Measurements from ENCODE around the gene KDM6B. TPM values are rescaled to one million over a fixed set of nuclear protein-coding genes. Genes with fewer than 3 reads are reported as not detected.

The KDM6B gene
- total RNA-seq, 1 donor from 2014 or later = 191 TPM

DNA sequence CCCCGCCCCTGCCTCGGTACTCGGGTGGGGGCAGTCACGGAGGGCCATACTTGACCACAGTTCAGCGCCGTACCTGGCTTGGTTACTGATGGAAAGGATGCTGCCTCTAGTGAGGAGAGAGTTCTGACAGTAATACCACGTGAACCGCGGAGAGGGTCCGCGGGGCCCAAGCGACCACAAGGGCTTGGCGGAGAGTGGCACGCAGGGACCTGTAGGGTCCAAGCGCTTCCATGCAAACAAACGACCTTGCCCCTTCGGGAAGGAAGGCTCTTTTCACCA is 9.2 kb downstream of the KDM6B start:
- peak overlapping the region; percentile 99 for H3K4me3 Mint-ChIP-seq (ENCODE audit: unreplicated experiment)
- TF ChIP-seq, protein P1, sequence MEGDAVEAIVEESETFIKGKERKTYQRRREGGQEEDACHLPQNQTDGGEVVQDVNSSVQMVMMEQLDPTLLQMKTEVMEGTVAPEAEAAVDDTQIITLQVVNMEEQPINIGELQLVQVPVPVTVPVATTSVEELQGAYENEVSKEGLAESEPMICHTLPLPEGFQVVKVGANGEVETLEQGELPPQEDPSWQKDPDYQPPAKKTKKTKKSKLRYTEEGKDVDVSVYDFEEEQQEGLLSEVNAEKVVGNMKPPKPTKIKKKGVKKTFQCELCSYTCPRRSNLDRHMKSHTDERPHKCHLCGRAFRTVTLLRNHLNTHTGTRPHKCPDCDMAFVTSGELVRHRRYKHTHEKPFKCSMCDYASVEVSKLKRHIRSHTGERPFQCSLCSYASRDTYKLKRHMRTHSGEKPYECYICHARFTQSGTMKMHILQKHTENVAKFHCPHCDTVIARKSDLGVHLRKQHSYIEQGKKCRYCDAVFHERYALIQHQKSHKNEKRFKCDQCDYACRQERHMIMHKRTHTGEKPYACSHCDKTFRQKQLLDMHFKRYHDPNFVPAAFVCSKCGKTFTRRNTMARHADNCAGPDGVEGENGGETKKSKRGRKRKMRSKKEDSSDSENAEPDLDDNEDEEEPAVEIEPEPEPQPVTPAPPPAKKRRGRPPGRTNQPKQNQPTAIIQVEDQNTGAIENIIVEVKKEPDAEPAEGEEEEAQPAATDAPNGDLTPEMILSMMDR (IDR thresholded peaks at IDR 0.05; ENCODE audit: partially characterized antibody, unreplicated experiment) = no peak
- H3K27ac Mint-ChIP-seq (ENCODE audit: unreplicated experiment) = peak overlapping the region; percentile 98
- peaks cover 32% of the 10 kb centered on the region for H3K4me1 Mint-ChIP-seq (ENCODE audit: low read depth, unreplicated experiment)
- peaks cover 39% of the 10 kb centered on the region for H3K9me3 Mint-ChIP-seq (ENCODE audit: unreplicated experiment)
- H3K27me3 Mint-ChIP-seq (ENCODE audit: unreplicated experiment) = peaks cover 43% of the 10 kb centered on the region
- H3K36me3 Mint-ChIP-seq (ENCODE audit: unreplicated experiment) = peaks cover 5% of the 10 kb centered on the region
- DNase-seq = no peak

DNA sequence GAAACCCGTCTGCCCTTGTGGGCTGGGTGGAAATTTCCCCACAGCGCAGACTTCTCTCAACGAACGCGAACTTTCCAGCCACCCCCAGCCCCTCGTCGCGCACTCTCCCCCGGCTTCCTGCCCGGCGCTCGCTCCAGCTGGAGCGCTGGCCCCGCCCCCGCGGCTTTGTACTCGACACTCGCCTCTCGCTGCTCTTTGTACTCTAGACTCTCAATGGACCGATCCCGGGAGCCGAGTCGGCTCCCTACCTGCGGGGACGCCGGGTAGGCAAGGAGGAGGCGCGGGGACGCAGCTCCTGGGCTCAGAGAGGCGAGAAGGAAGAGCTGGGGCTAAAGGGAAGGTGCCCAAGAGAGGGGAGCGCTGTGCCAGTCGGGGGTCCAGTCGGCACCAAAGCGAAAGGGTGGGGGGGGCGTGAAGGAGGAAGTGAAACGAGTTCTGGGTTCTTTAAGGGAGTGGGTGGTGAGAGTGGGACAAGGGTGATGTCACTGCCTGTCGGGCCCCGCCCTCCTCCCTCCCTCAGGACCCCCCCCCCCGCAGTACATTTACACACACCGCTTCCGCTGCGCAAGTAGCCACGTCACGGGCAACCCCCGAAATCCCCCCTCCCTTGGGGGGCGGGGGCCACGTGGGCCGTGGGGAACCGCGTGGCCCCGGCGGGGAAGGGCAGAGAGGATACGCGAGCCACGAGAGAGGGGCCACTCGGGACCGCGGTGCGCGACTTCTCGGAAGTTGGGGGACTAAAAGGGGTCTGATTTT is 9.7 kb downstream of the KDM6B start:
- peaks cover 30% of the 10 kb centered on the region for H3K4me1 Mint-ChIP-seq (ENCODE audit: low read depth, unreplicated experiment)
- peak overlapping the region; percentile 99 for H3K4me3 Mint-ChIP-seq (ENCODE audit: unreplicated experiment)
- TF ChIP-seq, protein P1 (IDR thresholded peaks at IDR 0.05; ENCODE audit: partially characterized antibody, unreplicated experiment) = no peak
- peaks cover 36% of the 10 kb centered on the region for H3K9me3 Mint-ChIP-seq (ENCODE audit: unreplicated experiment)
- peaks cover 40% of the 10 kb centered on the region for H3K27me3 Mint-ChIP-seq (ENCODE audit: unreplicated experiment)
- DNase-seq = peak; percentile 77
- H3K36me3 Mint-ChIP-seq (ENCODE audit: unreplicated experiment) = peaks cover 5% of the 10 kb centered on the region
- H3K27ac Mint-ChIP-seq (ENCODE audit: unreplicated experiment) = peak overlapping the region; percentile 98

DNA sequence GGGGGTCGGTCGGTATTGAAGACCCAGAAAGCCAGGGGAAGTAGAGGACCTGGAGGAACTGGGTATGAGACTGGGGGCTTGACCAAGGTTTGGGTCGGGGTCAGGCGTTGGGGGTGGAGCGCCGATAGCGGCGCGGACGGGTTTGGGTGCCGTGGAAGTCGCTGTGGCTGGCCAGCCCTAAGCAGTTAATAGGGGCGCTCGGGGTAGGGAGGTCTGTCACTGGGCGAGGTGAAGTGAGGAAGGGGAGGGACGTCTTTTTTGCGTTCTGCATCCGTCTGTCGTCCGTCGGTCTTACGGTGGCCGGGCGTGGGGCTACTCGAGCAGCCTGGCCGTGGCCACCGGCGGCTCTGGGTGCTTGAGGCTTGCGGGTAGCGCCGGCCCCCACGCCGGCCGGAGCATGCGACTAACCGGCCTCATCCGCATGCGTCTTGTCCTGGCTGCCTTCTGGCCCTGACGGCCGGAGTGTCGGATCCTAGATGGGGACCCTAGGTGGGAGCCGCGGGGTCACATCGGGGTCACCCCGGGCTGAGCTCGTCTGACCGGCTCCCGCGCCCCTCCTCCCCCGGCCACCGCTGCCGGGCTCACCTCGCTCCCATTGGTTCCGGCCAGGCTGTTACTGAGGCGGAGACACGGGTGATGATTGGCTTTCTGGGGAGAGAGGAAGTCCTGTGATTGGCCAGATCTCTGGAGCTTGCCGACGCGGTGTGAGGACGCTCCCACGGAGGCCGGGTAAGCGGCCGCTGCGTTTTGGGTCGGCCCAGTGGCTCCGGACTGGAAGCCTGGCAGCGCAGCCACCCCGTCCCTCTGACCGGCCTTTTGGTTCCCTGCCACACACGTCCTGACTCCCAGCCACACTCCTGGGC is 10.5 kb downstream of the KDM6B start:
- DNase-seq = peak; percentile 87
- Mint-ChIP-seq H3K9me3 (ENCODE audit: unreplicated experiment) (peaks cover 30% of the 10 kb centered on the region), H3K27me3 (ENCODE audit: unreplicated experiment) (peaks cover 32% of the 10 kb centered on the region), H3K4me1 (ENCODE audit: low read depth, unreplicated experiment) (peaks cover 21% of the 10 kb centered on the region), H3K36me3 (ENCODE audit: unreplicated experiment) (peaks cover 5% of the 10 kb centered on the region), H3K4me3 (ENCODE audit: unreplicated experiment) (peak overlapping the region; percentile 99), H3K27ac (ENCODE audit: unreplicated experiment) (peak overlapping the region; percentile 89)
- TF ChIP-seq, protein P1 (IDR thresholded peaks at IDR 0.05; ENCODE audit: partially characterized antibody, unreplicated experiment) = no peak

DNA sequence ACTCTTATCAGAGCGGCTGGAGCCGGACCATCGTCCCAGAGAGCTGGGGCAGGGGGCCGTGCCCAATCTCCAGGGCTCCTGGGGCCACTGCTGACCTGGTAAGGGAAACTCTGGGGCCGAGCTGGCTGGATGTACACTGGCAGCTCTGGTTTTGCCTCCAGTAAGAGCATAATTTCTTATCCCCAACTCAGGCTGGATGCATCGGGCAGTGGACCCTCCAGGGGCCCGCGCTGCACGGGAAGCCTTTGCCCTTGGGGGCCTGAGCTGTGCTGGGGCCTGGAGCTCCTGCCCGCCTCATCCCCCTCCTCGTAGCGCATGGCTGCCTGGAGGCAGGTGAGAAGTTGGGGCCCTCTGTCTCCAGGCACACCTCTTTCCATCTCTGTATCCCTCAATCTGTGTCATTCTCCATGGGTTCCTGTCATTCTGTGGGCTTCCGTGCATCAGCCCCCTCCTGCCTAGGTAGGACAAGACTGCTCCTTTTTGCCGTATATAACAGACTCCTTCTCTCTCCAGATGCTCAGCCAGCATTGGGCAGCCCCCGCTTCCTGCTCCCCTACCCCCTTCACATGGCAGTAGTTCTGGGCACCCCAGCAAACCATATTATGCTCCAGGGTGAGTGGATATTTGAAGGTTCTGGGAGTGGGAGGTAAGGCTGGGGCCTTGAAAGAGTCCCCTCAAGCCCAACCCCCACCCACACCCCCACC is 11.5 kb downstream of the KDM6B start:
- peaks cover 25% of the 10 kb centered on the region for H3K9me3 Mint-ChIP-seq (ENCODE audit: unreplicated experiment)
- H3K27ac Mint-ChIP-seq (ENCODE audit: unreplicated experiment) = no peak overlapping the region
- DNase-seq = no peak
- peaks cover 32% of the 10 kb centered on the region for H3K27me3 Mint-ChIP-seq (ENCODE audit: unreplicated experiment)
- H3K36me3 Mint-ChIP-seq (ENCODE audit: unreplicated experiment) = peaks cover 4% of the 10 kb centered on the region
- peak overlapping the region; percentile 99 for H3K4me3 Mint-ChIP-seq (ENCODE audit: unreplicated experiment)
- TF ChIP-seq, protein P1 (IDR thresholded peaks at IDR 0.05; ENCODE audit: partially characterized antibody, unreplicated experiment) = no peak
- peaks cover 14% of the 10 kb centered on the region for H3K4me1 Mint-ChIP-seq (ENCODE audit: low read depth, unreplicated experiment)
